IgD-negative memory B cell (primary cell): ENCODE results near the gene DNAH1. TPM values are rescaled to one million over a fixed set of nuclear protein-coding genes. Genes with fewer than 3 reads are reported as not detected.
A peak's percentile ranks its signal among the peaks of the same experiment; 100 is the strongest.

Experiments
- H3K27ac Mint-ChIP-seq, 3 donors: one replicate each; pipeline ENCODE4 v1.8.0; 2020 to 2022; ENCODE audit warnings: mild to moderate bottlenecking in 3 of 3, mixed read lengths in 3 of 3, moderate library complexity in 1 of 3
- H3K27me3 Mint-ChIP-seq: one replicate; pipeline ENCODE4 v1.8.0; 2021; ENCODE audit warnings: mixed read lengths
- H3K36me3 Mint-ChIP-seq: one replicate; pipeline ENCODE4 v1.8.0; 2020; ENCODE audit warnings: mild to moderate bottlenecking, mixed read lengths
- H3K4me1 Mint-ChIP-seq, 3 donors: one replicate each; pipeline ENCODE4 v1.8.0; 2020 to 2022; ENCODE audit warnings: mixed read lengths in 3 of 3, mild to moderate bottlenecking in 1 of 3
- H3K4me3 Mint-ChIP-seq, 4 donors: one replicate each; pipeline ENCODE4 v1.8.0; 2020 to 2022; ENCODE audit warnings: mild to moderate bottlenecking in 4 of 4, mixed read lengths in 4 of 4, moderate library complexity in 3 of 4
- H3K9me3 Mint-ChIP-seq, 3 donors: one replicate each; pipeline ENCODE4 v1.8.0; 2020 to 2021; ENCODE audit warnings: mixed read lengths in 3 of 3, mild to moderate bottlenecking in 1 of 3
- polyA plus RNA-seq: library from polyadenylated mRNA; unstranded; fragments of 300-500 nt; fragmentation: Illumina TruSeq; gene quantifications from one replicate; pipeline ENCODE4 v1.2.3, GENCODE V29; 2021

DNAH1 gene
- polyA plus RNA-seq, 1 donor from 2014 or later, result 1.1 TPM

GRCh38 chr3:52350416-52350815 is 34.3 kb downstream of the DNAH1 start:
- Mint-ChIP-seq H3K36me3 (peaks cover 6% of the 10 kb centered on the region), H3K27ac (no peak overlapping the region), H3K27me3 (no peaks in the 10 kb centered on the region), H3K4me3 (no peak overlapping the region), H3K9me3 (no peaks in the 10 kb centered on the region), H3K4me1 (no peaks in the 10 kb centered on the region)

GRCh38 chr3:52350981-52351761 is 35.1 kb downstream of the DNAH1 start:
- H3K4me1 Mint-ChIP-seq, result no peaks in the 10 kb centered on the region
- peaks cover 6% of the 10 kb centered on the region for H3K36me3 Mint-ChIP-seq
- H3K27me3 Mint-ChIP-seq, result no peaks in the 10 kb centered on the region
- H3K9me3 Mint-ChIP-seq, result no peaks in the 10 kb centered on the region
- H3K27ac Mint-ChIP-seq, result peak overlapping the region in 1 of 3 donors; percentile 16
- H3K4me3 Mint-ChIP-seq, result no peak overlapping the region

GRCh38 chr3:52351762-52352368 is 35.7 kb downstream of the DNAH1 start:
- peaks cover 6% of the 10 kb centered on the region for H3K36me3 Mint-ChIP-seq
- no peak overlapping the region for H3K4me3 Mint-ChIP-seq
- H3K9me3 Mint-ChIP-seq, result no peaks in the 10 kb centered on the region
- no peaks in the 10 kb centered on the region for H3K27me3 Mint-ChIP-seq
- no peaks in the 10 kb centered on the region for H3K4me1 Mint-ChIP-seq
- H3K27ac Mint-ChIP-seq, result peak overlapping the region in 1 of 3 donors; percentile 16

- no peak overlapping the region for H3K4me3 Mint-ChIP-seq
- H3K4me1 Mint-ChIP-seq, result no peaks in the 10 kb centered on the region
- peaks cover 6% of the 10 kb centered on the region for H3K36me3 Mint-ChIP-seq
- no peaks in the 10 kb centered on the region for H3K9me3 Mint-ChIP-seq
- no peaks in the 10 kb centered on the region for H3K27me3 Mint-ChIP-seq
- no peak overlapping the region for H3K27ac Mint-ChIP-seq
Observed at GRCh38 chr3:52352566-52352965, 36.4 kb downstream of the DNAH1 start.

GRCh38 chr3:52353291-52353855 is 37.3 kb downstream of the DNAH1 start:
- peaks cover 6% of the 10 kb centered on the region for H3K36me3 Mint-ChIP-seq
- H3K27ac Mint-ChIP-seq, result no peak overlapping the region

GRCh38 chr3:52354676-52355075 is 38.6 kb downstream of the DNAH1 start:
- Mint-ChIP-seq H3K27me3 (no peaks in the 10 kb centered on the region), H3K36me3 (peaks cover 3% of the 10 kb centered on the region)

More at GRCh38 chr3:52353291-52353855, 37.3 kb downstream of the DNAH1 start:
- Mint-ChIP-seq H3K9me3 (no peaks in the 10 kb centered on the region), H3K4me3 (no peak overlapping the region), H3K4me1 (no peaks in the 10 kb centered on the region), H3K27me3 (no peaks in the 10 kb centered on the region)

GRCh38 chr3:52355526-52355925 is 39.4 kb downstream of the DNAH1 start:
- no peaks in the 10 kb centered on the region for H3K27me3 Mint-ChIP-seq
- no peaks in the 10 kb centered on the region for H3K4me1 Mint-ChIP-seq
- H3K9me3 Mint-ChIP-seq, result no peaks in the 10 kb centered on the region
- H3K27ac Mint-ChIP-seq, result no peak overlapping the region
- H3K36me3 Mint-ChIP-seq, result peaks cover 6% of the 10 kb centered on the region
- no peak overlapping the region for H3K4me3 Mint-ChIP-seq

More at GRCh38 chr3:52354676-52355075, 38.6 kb downstream of the DNAH1 start:
- H3K27ac Mint-ChIP-seq, result no peak overlapping the region
- no peaks in the 10 kb centered on the region for H3K9me3 Mint-ChIP-seq
- no peak overlapping the region for H3K4me3 Mint-ChIP-seq
- no peaks in the 10 kb centered on the region for H3K4me1 Mint-ChIP-seq

- Mint-ChIP-seq H3K27ac (no peak overlapping the region), H3K4me1 (no peaks in the 10 kb centered on the region), H3K27me3 (no peaks in the 10 kb centered on the region), H3K4me3 (no peak overlapping the region), H3K9me3 (no peaks in the 10 kb centered on the region), H3K36me3 (peaks cover 6% of the 10 kb centered on the region)
Observed at GRCh38 chr3:52356126-52356525, 40.0 kb downstream of the DNAH1 start.

- Mint-ChIP-seq H3K36me3 (peaks cover 6% of the 10 kb centered on the region), H3K9me3 (no peaks in the 10 kb centered on the region), H3K4me3 (no peak overlapping the region), H3K4me1 (no peaks in the 10 kb centered on the region), H3K27ac (no peak overlapping the region), H3K27me3 (no peaks in the 10 kb centered on the region)
Observed at GRCh38 chr3:52357151-52358080, 41.3 kb downstream of the DNAH1 start.

GRCh38 chr3:52358362-52358940 is 42.3 kb downstream of the DNAH1 start:
- H3K36me3 Mint-ChIP-seq, result peaks cover 4% of the 10 kb centered on the region
- no peaks in the 10 kb centered on the region for H3K27me3 Mint-ChIP-seq

GRCh38 chr3:52359116-52359855 is 43.2 kb downstream of the DNAH1 start:
- H3K4me1 Mint-ChIP-seq, result no peaks in the 10 kb centered on the region
- H3K27me3 Mint-ChIP-seq, result no peaks in the 10 kb centered on the region
- H3K9me3 Mint-ChIP-seq, result no peaks in the 10 kb centered on the region
- H3K27ac Mint-ChIP-seq, result no peak overlapping the region
- H3K4me3 Mint-ChIP-seq, result no peak overlapping the region
- peaks cover 7% of the 10 kb centered on the region for H3K36me3 Mint-ChIP-seq

More at GRCh38 chr3:52358362-52358940, 42.3 kb downstream of the DNAH1 start:
- Mint-ChIP-seq H3K9me3 (no peaks in the 10 kb centered on the region), H3K4me3 (no peak overlapping the region), H3K4me1 (no peaks in the 10 kb centered on the region), H3K27ac (no peak overlapping the region)

GRCh38 chr3:52361011-52361410 is 44.9 kb downstream of the DNAH1 start:
- Mint-ChIP-seq H3K4me1 (no peaks in the 10 kb centered on the region), H3K27me3 (no peaks in the 10 kb centered on the region), H3K36me3 (peaks cover 9% of the 10 kb centered on the region)

GRCh38 chr3:52361454-52361853 is 45.3 kb downstream of the DNAH1 start:
- H3K36me3 Mint-ChIP-seq, result peaks cover 9% of the 10 kb centered on the region
- H3K27ac Mint-ChIP-seq, result peak overlapping the region in 1 of 3 donors; percentile 69
- no peak overlapping the region for H3K4me3 Mint-ChIP-seq
- no peaks in the 10 kb centered on the region for H3K4me1 Mint-ChIP-seq
- no peaks in the 10 kb centered on the region for H3K9me3 Mint-ChIP-seq
- no peaks in the 10 kb centered on the region for H3K27me3 Mint-ChIP-seq

More at GRCh38 chr3:52361011-52361410, 44.9 kb downstream of the DNAH1 start:
- H3K9me3 Mint-ChIP-seq, result no peaks in the 10 kb centered on the region
- peak overlapping the region in 1 of 3 donors; percentile 69 for H3K27ac Mint-ChIP-seq
- no peak overlapping the region for H3K4me3 Mint-ChIP-seq

- H3K36me3 Mint-ChIP-seq, result peaks cover 9% of the 10 kb centered on the region
- no peaks in the 10 kb centered on the region for H3K27me3 Mint-ChIP-seq
- no peak overlapping the region for H3K4me3 Mint-ChIP-seq
- no peak overlapping the region for H3K27ac Mint-ChIP-seq
- H3K4me1 Mint-ChIP-seq, result no peaks in the 10 kb centered on the region
- H3K9me3 Mint-ChIP-seq, result no peaks in the 10 kb centered on the region
Observed at GRCh38 chr3:52361898-52362297, 45.8 kb downstream of the DNAH1 start.
